ENCODE measurements around the gene WDR73.
"Not testable (repeated sequence)": the region's sequence is repeated elsewhere in the genome, so short reads cannot be mapped to it uniquely, and the experiment has no call there.

Gene WDR73

GRCh38 chr15:84653910-84654688, at the start of gene WDR73:
TSS of gene WDR73 (minus strand) at chr15:84654283. CDS start at chr15:84654274, 9 bp downstream.
- peak; percentile 95 for DNase-seq (ENCODE audit: low spot score)

- no peak for DNase-seq (ENCODE audit: low spot score)
Observed at GRCh38 chr15:84703808-84704207, 49.7 kb upstream of the WDR73 start.

GRCh38 chr15:84702961-84703482, 48.9 kb upstream of the WDR73 start:
- DNase-seq (ENCODE audit: low spot score), result peak; percentile 23

GRCh38 chr15:84699538-84700191, 45.6 kb upstream of the WDR73 start:
- DNase-seq (ENCODE audit: low spot score), result no peak

GRCh38 chr15:84697236-84697990, 43.3 kb upstream of the WDR73 start:
- no peak for DNase-seq (ENCODE audit: low spot score)

- no peak for DNase-seq (ENCODE audit: low spot score)
Observed at GRCh38 chr15:84696757-84697156, 42.7 kb upstream of the WDR73 start.

- no peak for DNase-seq (ENCODE audit: low spot score)
Observed at GRCh38 chr15:84690342-84690741, 36.3 kb upstream of the WDR73 start.

GRCh38 chr15:84689858-84690257, 35.8 kb upstream of the WDR73 start:
- DNase-seq (ENCODE audit: low spot score), result no peak

- DNase-seq (ENCODE audit: low spot score), result not testable (repeated sequence)
Observed at GRCh38 chr15:84686446-84686845, 32.4 kb upstream of the WDR73 start.

- DNase-seq (ENCODE audit: low spot score), result peak; percentile 62
Observed at GRCh38 chr15:84685304-84685703, 31.2 kb upstream of the WDR73 start.

- peak; percentile 76 for DNase-seq (ENCODE audit: low spot score)
Observed at GRCh38 chr15:84684092-84684491, 30.0 kb upstream of the WDR73 start.

GRCh38 chr15:84681831-84682230, 27.7 kb upstream of the WDR73 start:
- peak; percentile 84 for DNase-seq (ENCODE audit: low spot score)

GRCh38 chr15:84671211-84671610, 17.1 kb upstream of the WDR73 start:
- peak; percentile 38 for DNase-seq (ENCODE audit: low spot score)

- no peak for DNase-seq (ENCODE audit: low spot score)
Observed at GRCh38 chr15:84669726-84670125, 15.6 kb upstream of the WDR73 start.

- DNase-seq (ENCODE audit: low spot score), result no peak
Observed at GRCh38 chr15:84668221-84668982, 14.3 kb upstream of the WDR73 start.

GRCh38 chr15:84666373-84666772, 12.3 kb upstream of the WDR73 start:
- DNase-seq (ENCODE audit: low spot score), result no peak

GRCh38 chr15:84661001-84661400, 6.9 kb upstream of the WDR73 start:
- DNase-seq (ENCODE audit: low spot score), result no peak

GRCh38 chr15:84659904-84660781, 6.1 kb upstream of the WDR73 start:
- DNase-seq (ENCODE audit: low spot score), result no peak

GRCh38 chr15:84658788-84659411, 4.8 kb upstream of the WDR73 start:
- DNase-seq (ENCODE audit: low spot score), result no peak

- DNase-seq (ENCODE audit: low spot score), result peak; percentile 84
Observed at GRCh38 chr15:84658080-84658787, 4.2 kb upstream of the WDR73 start, which contains the start of gene NMB. TSS of gene NMB (minus strand) at chr15:84658199. CDS start at chr15:84658152, 47 bp downstream.

Data from kidney tubule cell (primary cell).